ENCODE results near the gene STX11. TPM values are rescaled to one million over a fixed set of nuclear protein-coding genes. Genes with fewer than 3 reads are reported as not detected.

Gene STX11
- total RNA-seq, 1 experiment from 2014 or later = 0.24 TPM

DNA sequence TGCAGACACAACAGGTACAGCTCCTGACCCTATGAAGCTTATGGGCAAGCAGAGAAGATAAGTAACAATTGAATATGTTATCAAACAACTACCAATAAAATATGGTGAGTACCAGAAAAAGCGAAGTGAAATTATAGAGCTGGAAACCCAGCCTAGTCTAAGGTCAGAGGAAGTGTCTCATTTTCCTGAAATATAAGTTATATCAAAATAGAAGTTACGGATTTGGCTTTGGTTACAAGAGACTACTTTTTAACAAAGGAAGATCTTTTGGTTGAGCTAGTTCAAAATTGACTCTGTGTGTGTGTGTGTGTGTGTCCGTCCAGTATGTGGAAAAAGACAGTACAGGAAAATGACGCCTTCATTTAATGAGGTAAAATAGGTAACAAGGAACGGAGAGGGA, 8.9 kb downstream of the STX11 start:
- H3K27ac Mint-ChIP-seq (ENCODE audit: unreplicated experiment) = no peak overlapping the region
- no TSS peak for BruUV-seq (replicated peaks)
- no peak for TF ChIP-seq CTCF (IDR thresholded peaks at IDR 0.05; ENCODE audit: unreplicated experiment)
- H3K4me3 Mint-ChIP-seq (ENCODE audit: low read depth, unreplicated experiment) = no peak overlapping the region
- H3K36me3 Mint-ChIP-seq (ENCODE audit: insufficient read depth, unreplicated experiment) = no peaks in the 10 kb centered on the region
- intact Hi-C loops (cut with micrococcal nuclease; ENCODE audit: unreplicated experiment) = no loop called here
- CTCF ChIA-PET = no interaction called here
- H3K27me3 Mint-ChIP-seq (ENCODE audit: unreplicated experiment) = no peaks in the 10 kb centered on the region
- no peak for DNase-seq
- H3K9me3 Mint-ChIP-seq (ENCODE audit: low read depth, unreplicated experiment) = no peaks in the 10 kb centered on the region
- peaks cover 9% of the 10 kb centered on the region for H3K4me1 Mint-ChIP-seq (ENCODE audit: low read depth, unreplicated experiment)

- CTCF ChIA-PET = no interaction called here
- peaks cover 9% of the 10 kb centered on the region for H3K4me1 Mint-ChIP-seq (ENCODE audit: low read depth, unreplicated experiment)
- no peak for TF ChIP-seq CTCF (IDR thresholded peaks at IDR 0.05; ENCODE audit: unreplicated experiment)
Observed at GRCh38 chr6:144159742-144160141, 9.4 kb downstream of the STX11 start.

GRCh38 chr6:144160431-144161005, 10.2 kb downstream of the STX11 start:
- no peaks in the 10 kb centered on the region for H3K27me3 Mint-ChIP-seq (ENCODE audit: unreplicated experiment)
- no peak for DNase-seq
- H3K9me3 Mint-ChIP-seq (ENCODE audit: low read depth, unreplicated experiment) = no peaks in the 10 kb centered on the region
- no peak overlapping the region for H3K4me3 Mint-ChIP-seq (ENCODE audit: low read depth, unreplicated experiment)
- no peak overlapping the region for H3K27ac Mint-ChIP-seq (ENCODE audit: unreplicated experiment)
- intact Hi-C loops (cut with micrococcal nuclease; ENCODE audit: unreplicated experiment) = no loop called here
- no peak for TF ChIP-seq CTCF (IDR thresholded peaks at IDR 0.05; ENCODE audit: unreplicated experiment)
- CTCF ChIA-PET = no interaction called here
- H3K4me1 Mint-ChIP-seq (ENCODE audit: low read depth, unreplicated experiment) = peaks cover 9% of the 10 kb centered on the region
- no peaks in the 10 kb centered on the region for H3K36me3 Mint-ChIP-seq (ENCODE audit: insufficient read depth, unreplicated experiment)
- BruUV-seq (replicated peaks) = no TSS peak

More at GRCh38 chr6:144159742-144160141, 9.4 kb downstream of the STX11 start:
- no peaks in the 10 kb centered on the region for H3K9me3 Mint-ChIP-seq (ENCODE audit: low read depth, unreplicated experiment)
- no peak overlapping the region for H3K4me3 Mint-ChIP-seq (ENCODE audit: low read depth, unreplicated experiment)
- DNase-seq = no peak
- no peaks in the 10 kb centered on the region for H3K36me3 Mint-ChIP-seq (ENCODE audit: insufficient read depth, unreplicated experiment)
- no peaks in the 10 kb centered on the region for H3K27me3 Mint-ChIP-seq (ENCODE audit: unreplicated experiment)
- H3K27ac Mint-ChIP-seq (ENCODE audit: unreplicated experiment) = no peak overlapping the region
- no TSS peak for BruUV-seq (replicated peaks)
- intact Hi-C loops (cut with micrococcal nuclease; ENCODE audit: unreplicated experiment) = no loop called here

GRCh38 chr6:144161975-144162374, 11.7 kb downstream of the STX11 start:
- H3K36me3 Mint-ChIP-seq (ENCODE audit: insufficient read depth, unreplicated experiment) = no peaks in the 10 kb centered on the region
- no peak for DNase-seq
- H3K4me1 Mint-ChIP-seq (ENCODE audit: low read depth, unreplicated experiment) = peaks cover 9% of the 10 kb centered on the region
- intact Hi-C loops (cut with micrococcal nuclease; ENCODE audit: unreplicated experiment) = no loop called here
- no peaks in the 10 kb centered on the region for H3K9me3 Mint-ChIP-seq (ENCODE audit: low read depth, unreplicated experiment)
- H3K27me3 Mint-ChIP-seq (ENCODE audit: unreplicated experiment) = no peaks in the 10 kb centered on the region
- no TSS peak for BruUV-seq (replicated peaks)
- no peak overlapping the region for H3K4me3 Mint-ChIP-seq (ENCODE audit: low read depth, unreplicated experiment)
- H3K27ac Mint-ChIP-seq (ENCODE audit: unreplicated experiment) = no peak overlapping the region
- CTCF ChIA-PET = no interaction called here
- no peak for TF ChIP-seq CTCF (IDR thresholded peaks at IDR 0.05; ENCODE audit: unreplicated experiment)

Measured in Calu3 (cell line).